A549 (cell line): ENCODE data around the gene SSR1.

ENCODE experiments used
- EP300 ChIP-seq, 2 experiments: fragments of >200 bp; sonication (Bioruptor Twin); formaldehyde crosslinking; IDR thresholded peaks; 2 replicates in 1 of 2; 3 replicates in 1 of 2; pipeline ENCODE4 v1.6.1; 2016 to 2017
- HOXA7 ChIP-seq: fragments of 250-450 bp; sonication (Bioruptor Pico); IDR thresholded peaks from 2 replicates; pipeline ENCODE4 v1.5.0; 2020; ENCODE audit warnings: mild to moderate bottlenecking, moderate library complexity
- MYC ChIP-seq: IDR thresholded peaks from 2 replicates; pipeline ENCODE4 v1.6.1; 2012; ENCODE audit warnings: mild to moderate bottlenecking, inconsistent platforms, low read length, improper control_type of control experiment, borderline replicate concordance
- POLR2A ChIP-seq: IDR thresholded peaks from 2 replicates; pipeline ENCODE4 v1.6.1; 2012; ENCODE audit warnings: mild to moderate bottlenecking, low read length
- TF ChIP-seq, protein P1 (sequence below): fragments of >200 bp; sonication (Bioruptor Twin); formaldehyde crosslinking; IDR thresholded peaks from 3 replicates; pipeline ENCODE4 v1.5.1; 2016

DNA sequence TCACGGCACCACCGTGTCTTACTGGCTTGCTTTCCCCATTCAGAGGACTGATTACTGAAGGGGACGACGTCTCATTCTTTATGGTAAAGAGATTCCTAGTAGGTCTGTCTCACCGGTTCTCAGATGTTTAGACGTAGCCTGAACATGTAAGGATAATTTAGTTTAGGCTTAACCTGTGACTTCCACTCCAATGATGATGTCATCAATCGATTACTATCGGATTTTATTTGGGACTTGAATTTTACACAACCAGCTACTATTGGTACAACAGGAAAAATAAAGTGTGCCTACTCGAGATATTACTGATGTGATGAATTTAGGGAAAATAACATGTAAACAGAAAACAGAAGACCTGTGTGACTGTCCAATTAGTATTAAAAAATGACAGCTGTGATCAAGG, 4.5 kb upstream of the SSR1 start:
- TF ChIP-seq, protein P1, sequence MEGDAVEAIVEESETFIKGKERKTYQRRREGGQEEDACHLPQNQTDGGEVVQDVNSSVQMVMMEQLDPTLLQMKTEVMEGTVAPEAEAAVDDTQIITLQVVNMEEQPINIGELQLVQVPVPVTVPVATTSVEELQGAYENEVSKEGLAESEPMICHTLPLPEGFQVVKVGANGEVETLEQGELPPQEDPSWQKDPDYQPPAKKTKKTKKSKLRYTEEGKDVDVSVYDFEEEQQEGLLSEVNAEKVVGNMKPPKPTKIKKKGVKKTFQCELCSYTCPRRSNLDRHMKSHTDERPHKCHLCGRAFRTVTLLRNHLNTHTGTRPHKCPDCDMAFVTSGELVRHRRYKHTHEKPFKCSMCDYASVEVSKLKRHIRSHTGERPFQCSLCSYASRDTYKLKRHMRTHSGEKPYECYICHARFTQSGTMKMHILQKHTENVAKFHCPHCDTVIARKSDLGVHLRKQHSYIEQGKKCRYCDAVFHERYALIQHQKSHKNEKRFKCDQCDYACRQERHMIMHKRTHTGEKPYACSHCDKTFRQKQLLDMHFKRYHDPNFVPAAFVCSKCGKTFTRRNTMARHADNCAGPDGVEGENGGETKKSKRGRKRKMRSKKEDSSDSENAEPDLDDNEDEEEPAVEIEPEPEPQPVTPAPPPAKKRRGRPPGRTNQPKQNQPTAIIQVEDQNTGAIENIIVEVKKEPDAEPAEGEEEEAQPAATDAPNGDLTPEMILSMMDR, result no peak
- no peak for TF ChIP-seq HOXA7 (CRISPR knock-in tag)
- TF ChIP-seq POLR2A, result no peak
- no peak for TF ChIP-seq MYC
- no peak for TF ChIP-seq EP300 (IDR thresholded peaks at IDR 0.05)
